HFF-Myc (cell line): Measurements from ENCODE around the gene HDAC10.

Experiments
- DNase-seq: peaks from one replicate; pipeline ENCODE4 v3.0.0-alpha.2; 2011; ENCODE audit warnings: low read depth; ENCODE audit errors: extremely low read depth
- H3K4me3 ChIP-seq: replicated peaks from 2 replicates; pipeline ENCODE4 v1.5.1; 2011; ENCODE audit warnings: low read depth, mild to moderate bottlenecking, control low read depth, low read length
- CTCF ChIP-seq: IDR thresholded peaks from 2 replicates; pipeline ENCODE4 v1.5.1; 2012; ENCODE audit warnings: mild to moderate bottlenecking, low read depth, low read length, control low read depth; ENCODE audit errors: missing control alignments

Gene HDAC10

DNA sequence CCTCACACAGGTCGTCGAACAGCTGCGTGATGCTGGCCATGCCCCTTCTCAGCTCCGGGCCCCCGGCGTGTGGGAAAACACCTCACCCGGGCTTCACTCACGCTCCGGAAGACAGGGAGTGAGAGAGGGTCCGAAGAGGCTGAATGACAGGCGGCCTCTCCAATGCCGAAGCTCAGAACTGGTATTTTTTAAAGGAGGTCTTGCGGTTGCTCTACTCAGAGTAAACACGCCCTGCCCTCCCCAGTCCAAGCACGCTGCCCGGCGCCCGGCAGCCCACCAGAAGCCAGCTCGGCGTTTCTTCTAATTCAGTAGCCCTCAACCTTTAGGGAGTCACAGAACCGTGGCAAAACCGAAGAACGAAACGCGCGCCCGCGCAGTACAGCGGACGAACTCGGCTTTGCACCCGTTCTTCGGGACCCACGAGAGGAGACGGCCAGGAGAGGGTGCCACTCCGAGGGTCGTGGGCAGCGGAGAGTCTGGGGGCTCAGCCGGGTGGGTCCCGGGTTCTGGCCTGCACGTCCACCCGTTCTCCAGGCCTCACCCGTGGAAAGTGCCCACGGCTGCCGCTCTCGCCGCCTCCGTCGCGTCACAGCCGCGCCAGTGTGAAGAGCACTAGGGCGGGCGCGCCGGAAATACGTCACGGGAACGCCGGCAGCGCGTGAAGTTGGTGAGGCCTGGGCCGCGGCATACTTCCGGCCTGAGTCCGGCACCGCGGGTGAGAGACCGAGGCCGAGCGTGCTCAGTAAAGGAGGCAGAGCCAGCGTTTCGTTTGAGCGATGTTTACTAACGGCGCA, 6.4 kb downstream of the HDAC10 start, which contains the start of gene TUBGCP6:
TUBGCP6 (minus strand) TSS at position 604 of the 794 bp plus-strand sequence; CDS start at position 40, 564 bp downstream.
- peak; percentile 52 for DNase-seq
- TF ChIP-seq CTCF: no peak
- peak within 1 kb of the TSS; percentile 95 for H3K4me3 ChIP-seq

- peak overlapping the region; percentile 95 for H3K4me3 ChIP-seq
- no peak for TF ChIP-seq CTCF
- DNase-seq: no peak
Observed at GRCh38 chr22:50243685-50244419, 7.2 kb downstream of the HDAC10 start.

GRCh38 chr22:50242406-50242949, 8.6 kb downstream of the HDAC10 start:
- no peak for DNase-seq
- peak overlapping the region; percentile 95 for H3K4me3 ChIP-seq
- no peak for TF ChIP-seq CTCF

- no peak for DNase-seq
- no peak for TF ChIP-seq CTCF
- no peak overlapping the region for H3K4me3 ChIP-seq
Observed at GRCh38 chr22:50238755-50239154, 12.3 kb downstream of the HDAC10 start.

DNA sequence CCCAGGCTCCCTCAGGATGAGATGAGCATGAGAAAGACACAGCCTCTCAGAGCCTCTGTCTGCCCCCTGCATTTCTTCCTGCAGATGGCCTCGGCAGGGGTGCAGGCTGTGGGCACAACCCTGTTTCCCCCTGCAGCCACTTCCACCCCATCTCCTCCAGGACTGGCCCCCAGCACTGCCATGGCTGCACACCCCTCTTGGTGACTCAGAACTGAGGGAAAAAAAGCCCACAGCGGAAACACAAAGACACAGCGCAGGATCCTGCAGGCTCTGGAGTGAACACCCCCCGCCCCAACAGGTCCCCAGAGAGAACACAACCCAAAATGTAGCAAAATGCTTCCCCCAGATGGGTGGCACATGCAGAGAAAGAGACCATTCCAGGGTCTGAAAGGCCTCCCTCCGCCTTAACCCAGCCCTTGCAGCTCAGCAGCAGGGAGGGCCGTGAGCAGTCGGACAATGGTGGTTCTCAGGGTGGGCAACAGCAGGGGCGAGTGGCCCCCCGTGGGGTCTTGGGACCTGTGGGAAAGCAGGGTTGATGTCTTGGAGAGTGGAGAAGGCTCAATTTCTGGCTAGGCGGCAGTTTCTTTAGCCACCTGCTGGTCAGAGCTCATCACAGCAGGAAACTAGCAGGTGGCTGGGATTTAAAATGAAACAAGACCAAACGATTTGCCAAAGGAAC, 14.2 kb downstream of the HDAC10 start:
- no peak overlapping the region for H3K4me3 ChIP-seq
- DNase-seq: no peak
- TF ChIP-seq CTCF: peak; percentile 51

- TF ChIP-seq CTCF: no peak
- H3K4me3 ChIP-seq: no peak overlapping the region
Observed at GRCh38 chr22:50233223-50233622, 17.8 kb downstream of the HDAC10 start.

More at GRCh38 chr22:50233223-50233622, 17.8 kb downstream of the HDAC10 start:
- no peak for DNase-seq
